Skeletal muscle tissue (tissue), 4 donors: Measurements from ENCODE around the gene TSBP1. TPM values are rescaled to one million over a fixed set of nuclear protein-coding genes. Genes with fewer than 3 reads are reported as not detected.
"Not testable (repeated sequence)": the region's sequence is repeated elsewhere in the genome, so short reads cannot be mapped to it uniquely, and the experiment has no call there.

Experiments used
- H3K27ac ChIP-seq: one replicate; pipeline ENCODE4 v1.7.0; 2013; ENCODE audit warnings: mild to moderate bottlenecking, low read depth, low read length, inconsistent platforms
- H3K27me3 ChIP-seq, 3 donors: one replicate each; pipeline ENCODE4 v1.7.0; 2013; ENCODE audit warnings: low read length in 3 of 3; ENCODE audit not compliant: control insufficient read depth in 3 of 3, insufficient read depth in 3 of 3
- H3K36me3 ChIP-seq, 3 donors: one replicate each; pipeline ENCODE4 v1.7.0; 2013; ENCODE audit warnings: low read length in 3 of 3; ENCODE audit not compliant: control insufficient read depth in 3 of 3, insufficient read depth in 3 of 3
- H3K4me1 ChIP-seq, 3 donors: one replicate each; pipeline ENCODE4 v1.7.0; 2013; ENCODE audit warnings: low read length in 3 of 3, mild to moderate bottlenecking in 3 of 3; ENCODE audit not compliant: control insufficient read depth in 3 of 3, insufficient read depth in 3 of 3
- H3K4me3 ChIP-seq, 3 donors: one replicate each; pipeline ENCODE4 v1.7.0; 2013; ENCODE audit warnings: low read length in 3 of 3
- H3K9ac ChIP-seq, 3 donors: one replicate each; pipeline ENCODE4 v1.7.0; 2013; ENCODE audit warnings: low read length in 3 of 3, mild to moderate bottlenecking in 3 of 3, moderate library complexity in 2 of 3, low read depth in 1 of 3
- H3K9me3 ChIP-seq, 3 donors: one replicate each; pipeline ENCODE4 v1.7.0; 2013; ENCODE audit warnings: low read length in 3 of 3; ENCODE audit not compliant: control insufficient read depth in 3 of 3
- total RNA-seq: library from RNA; depleted of rRNA; stranded (reverse); fragments of >200 nt; gene quantifications from one replicate; pipeline ENCODE4 v1.2.3, GENCODE V29; 2014
- donor health status: Osteomylitis.

Gene TSBP1
- total RNA-seq, 1 donor from 2014 or later, result not detected

DNA sequence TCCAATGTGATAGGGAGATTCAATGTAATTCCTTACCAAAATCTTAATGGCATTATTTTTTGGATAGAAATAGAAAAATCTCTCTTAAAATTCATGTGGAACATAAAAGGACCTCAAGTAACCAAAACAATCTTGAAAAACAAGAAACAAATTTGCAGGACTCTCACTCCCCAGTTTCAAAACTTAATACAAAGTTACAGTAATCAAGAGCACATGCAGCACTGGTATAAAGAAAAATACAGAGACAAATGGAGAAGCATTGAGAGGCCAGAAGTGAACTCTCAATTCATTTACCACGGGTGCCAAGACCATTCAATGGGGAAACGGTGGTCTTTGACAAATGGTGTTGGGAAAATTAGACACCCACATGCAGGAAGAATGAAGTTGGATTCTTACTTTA lies 7.8 kb upstream of the TSBP1 start:
- H3K4me3 ChIP-seq, result no peak overlapping the region
- peaks cover 0 to 13% (median 0%) of the 10 kb centered on the region in 3 donors for H3K27me3 ChIP-seq
- no peaks in the 10 kb centered on the region for H3K4me1 ChIP-seq
- no peaks in the 10 kb centered on the region for H3K9me3 ChIP-seq
- no peaks in the 10 kb centered on the region for H3K36me3 ChIP-seq
- H3K27ac ChIP-seq, result no peak overlapping the region
- no peak overlapping the region for H3K9ac ChIP-seq

- Histone ChIP-seq H3K9ac (no peak overlapping the region), H3K9me3 (no peaks in the 10 kb centered on the region), H3K27ac (no peak overlapping the region), H3K36me3 (no peaks in the 10 kb centered on the region), H3K4me3 (no peak overlapping the region), H3K4me1 (no peaks in the 10 kb centered on the region), H3K27me3 (peaks cover 0 to 13% (median 0%) of the 10 kb centered on the region in 3 donors)
These were observed 4.2 kb upstream of the TSBP1 start for GRCh38 chr6:32375739-32376529.

- Histone ChIP-seq H3K9me3 (no peaks in the 10 kb centered on the region), H3K4me1 (no peaks in the 10 kb centered on the region), H3K27ac (no peak overlapping the region), H3K27me3 (peaks cover 0 to 8% (median 0%) of the 10 kb centered on the region in 3 donors), H3K9ac (no peak overlapping the region), H3K4me3 (no peak overlapping the region), H3K36me3 (no peaks in the 10 kb centered on the region)
These were observed 474 bp downstream of the TSBP1 start for GRCh38 chr6:32371229-32371628.

- no peak overlapping the region for H3K27ac ChIP-seq
- no peak overlapping the region for H3K4me3 ChIP-seq
- H3K9me3 ChIP-seq, result no peaks in the 10 kb centered on the region
- H3K36me3 ChIP-seq, result no peaks in the 10 kb centered on the region
- no peak overlapping the region for H3K9ac ChIP-seq
- H3K27me3 ChIP-seq, result peaks cover 0 to under 1% (median 0%) of the 10 kb centered on the region in 3 donors
- H3K4me1 ChIP-seq, result no peaks in the 10 kb centered on the region
These were observed 1.2 kb downstream of the TSBP1 start for GRCh38 chr6:32370505-32370904.

GRCh38 chr6:32369660-32370059 lies 2.0 kb downstream of the TSBP1 start:
- no peak overlapping the region for H3K9ac ChIP-seq
- H3K36me3 ChIP-seq, result no peaks in the 10 kb centered on the region
- H3K27me3 ChIP-seq, result no peaks in the 10 kb centered on the region

GRCh38 chr6:32367644-32368043 lies 4.1 kb downstream of the TSBP1 start:
- H3K4me1 ChIP-seq, result no peaks in the 10 kb centered on the region
- no peaks in the 10 kb centered on the region for H3K36me3 ChIP-seq
- H3K27me3 ChIP-seq, result no peaks in the 10 kb centered on the region
- H3K9ac ChIP-seq, result no peak overlapping the region
- no peak overlapping the region for H3K27ac ChIP-seq
- no peaks in the 10 kb centered on the region for H3K9me3 ChIP-seq
- no peak overlapping the region for H3K4me3 ChIP-seq

More at GRCh38 chr6:32369660-32370059, 2.0 kb downstream of the TSBP1 start:
- H3K27ac ChIP-seq, result no peak overlapping the region
- no peaks in the 10 kb centered on the region for H3K9me3 ChIP-seq
- no peaks in the 10 kb centered on the region for H3K4me1 ChIP-seq
- no peak overlapping the region for H3K4me3 ChIP-seq

GRCh38 chr6:32359225-32359624 lies 12.5 kb downstream of the TSBP1 start:
- H3K9me3 ChIP-seq, H3K4me3 ChIP-seq, H3K9ac ChIP-seq, H3K27me3 ChIP-seq, H3K4me1 ChIP-seq, H3K36me3 ChIP-seq, H3K27ac ChIP-seq: not testable (repeated sequence)

- H3K27ac ChIP-seq, H3K9me3 ChIP-seq, H3K4me3 ChIP-seq, H3K4me1 ChIP-seq, H3K9ac ChIP-seq, H3K36me3 ChIP-seq, H3K27me3 ChIP-seq: not testable (repeated sequence)
These were observed 13.2 kb downstream of the TSBP1 start for GRCh38 chr6:32358548-32358947.

DNA sequence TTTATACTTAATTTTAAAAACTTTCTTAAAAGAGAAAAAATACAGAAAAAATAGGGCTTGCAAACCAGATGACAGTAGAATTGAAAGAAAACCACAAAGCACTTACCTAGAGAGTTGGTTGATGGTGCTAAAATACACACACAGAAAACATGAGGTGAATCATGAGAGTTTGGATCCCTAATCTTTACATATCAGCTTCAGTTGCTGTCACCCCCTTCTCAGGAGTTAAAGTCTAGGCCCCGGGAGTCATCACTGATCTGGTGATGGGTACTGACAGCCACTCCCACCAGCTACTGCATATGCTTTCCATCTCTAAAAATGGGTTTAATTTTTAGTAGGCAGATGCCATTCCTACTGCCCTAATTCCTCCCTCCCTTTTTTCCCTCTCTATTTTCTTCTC lies 16.7 kb downstream of the TSBP1 start:
- no peaks in the 10 kb centered on the region for H3K9me3 ChIP-seq
- H3K36me3 ChIP-seq, result no peaks in the 10 kb centered on the region
- no peaks in the 10 kb centered on the region for H3K27me3 ChIP-seq
- no peak overlapping the region for H3K9ac ChIP-seq
- no peak overlapping the region for H3K4me3 ChIP-seq
- H3K27ac ChIP-seq, result no peak overlapping the region
- no peaks in the 10 kb centered on the region for H3K4me1 ChIP-seq

DNA sequence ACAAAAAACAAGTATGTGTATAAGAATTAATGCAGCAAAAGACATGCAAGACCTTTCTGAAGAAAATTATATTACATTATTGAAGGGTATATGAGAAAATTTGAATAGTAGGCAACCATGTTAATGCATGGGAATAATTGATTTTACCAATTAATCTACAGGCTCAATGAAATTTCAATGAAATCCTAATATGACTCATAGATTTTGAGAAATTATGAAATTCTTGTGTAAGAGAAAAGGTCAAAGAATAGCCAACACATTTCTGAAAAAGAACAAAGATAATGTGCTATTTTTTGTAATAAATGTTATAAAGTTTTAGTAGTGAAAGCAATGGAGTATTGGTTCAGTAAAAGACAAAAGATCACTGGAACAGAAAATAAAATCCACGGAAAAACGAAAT lies 18.4 kb downstream of the TSBP1 start:
- no peaks in the 10 kb centered on the region for H3K4me1 ChIP-seq
- H3K9ac ChIP-seq, result no peak overlapping the region
- no peak overlapping the region for H3K4me3 ChIP-seq
- no peak overlapping the region for H3K27ac ChIP-seq
- H3K9me3 ChIP-seq, result no peaks in the 10 kb centered on the region
- H3K27me3 ChIP-seq, result no peaks in the 10 kb centered on the region
- H3K36me3 ChIP-seq, result no peaks in the 10 kb centered on the region
